Activated CD4-positive, alpha-beta memory T cell treated with anti-CD3 and anti-CD28 coated beads, Interleukin-2, amount 10 ng/mL, durations not matched to agents 7 days and 5 days (primary cell): ENCODE data around the gene DYNC2H1. TPM values are rescaled to one million over a fixed set of nuclear protein-coding genes. Genes with fewer than 3 reads are reported as not detected.

Experiments used
- CTCF ChIA-PET: fragments of 350-600 bp; sonication (Branson Sonifier 250); formaldehyde crosslinking; loops from one replicate; lab custom pipeline; 2021; ENCODE audit warnings: antibody characterized with exemption, inconsistent platforms; lab: Charles Lee
- POLR2A ChIA-PET: fragments of 350-600 bp; sonication (Branson Sonifier 250); formaldehyde crosslinking; loops from one replicate; lab custom pipeline; 2021; ENCODE audit warnings: antibody characterized with exemption; lab: Charles Lee
- DNase-seq: peaks from one replicate; pipeline ENCODE4 v3.0.0-alpha.2; 2020
- H3K27ac Mint-ChIP-seq: one replicate; pipeline ENCODE4 v1.8.0; 2021; ENCODE audit warnings: mild to moderate bottlenecking, mixed read lengths
- H3K27me3 Mint-ChIP-seq: one replicate; pipeline ENCODE4 v1.8.0; 2021; ENCODE audit warnings: mixed read lengths
- H3K36me3 Mint-ChIP-seq: one replicate; pipeline ENCODE4 v1.8.0; 2021; ENCODE audit warnings: low read depth, mixed read lengths
- H3K4me1 Mint-ChIP-seq: one replicate; pipeline ENCODE4 v1.8.0; 2021; ENCODE audit warnings: mixed read lengths
- H3K4me3 Mint-ChIP-seq: one replicate; pipeline ENCODE4 v1.8.0; 2021; ENCODE audit warnings: mild to moderate bottlenecking, mixed read lengths
- H3K9me3 Mint-ChIP-seq: one replicate; pipeline ENCODE4 v1.8.0; 2021; ENCODE audit warnings: mixed read lengths
- total RNA-seq, 2 experiments: library from RNA; stranded (reverse); gene quantifications; one replicate each; pipeline ENCODE4 v1.2.3, GENCODE V29; 2021

The DYNC2H1 gene
- total RNA-seq, 2 experiments from 2014 or later, result 3.0 to 3.1 TPM

DNA sequence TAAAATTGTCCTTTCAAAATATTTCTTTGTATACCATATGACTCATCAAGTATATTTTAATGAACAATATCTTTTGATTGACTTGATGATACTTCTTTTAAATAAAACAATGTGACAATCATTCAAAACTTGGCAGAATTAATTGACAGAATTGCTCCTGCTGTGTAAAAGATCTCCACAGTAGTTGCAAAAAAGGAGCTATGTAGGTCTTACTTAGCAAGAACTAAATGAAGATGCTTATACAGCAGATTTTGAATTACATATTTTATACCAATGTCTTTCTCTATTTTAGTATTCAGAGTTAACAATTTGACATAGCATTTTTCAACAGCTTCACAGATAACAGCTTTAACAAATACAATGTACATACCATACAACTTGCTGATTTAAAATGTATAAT is 144.9 kb downstream of the DYNC2H1 start:
- POLR2A ChIA-PET, result no interaction called here
- Mint-ChIP-seq H3K9me3 (no peaks in the 10 kb centered on the region), H3K27me3 (no peaks in the 10 kb centered on the region), H3K4me1 (no peaks in the 10 kb centered on the region), H3K27ac (no peak overlapping the region), H3K4me3 (no peak overlapping the region), H3K36me3 (no peaks in the 10 kb centered on the region)
- no peak for DNase-seq
- CTCF ChIA-PET, result no interaction called here

DNA sequence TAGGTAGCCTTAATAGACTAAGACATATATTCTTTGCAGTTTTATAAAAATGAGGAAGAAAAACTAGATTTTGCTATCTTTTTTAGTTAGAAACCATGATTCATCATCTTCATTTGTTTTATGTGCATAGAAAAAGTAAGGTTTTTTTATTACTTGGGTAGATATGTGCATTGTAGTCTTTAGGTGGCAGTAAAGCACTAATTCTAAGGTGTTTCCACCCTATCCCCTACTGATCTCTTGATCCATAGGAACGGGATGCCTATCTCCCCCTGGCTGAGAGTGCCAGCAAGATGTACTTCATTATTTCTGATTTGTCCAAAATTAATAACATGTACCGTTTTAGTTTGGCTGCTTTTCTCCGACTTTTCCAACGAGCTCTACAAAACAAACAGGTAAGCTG is 148.1 kb downstream of the DYNC2H1 start:
- H3K27me3 Mint-ChIP-seq, result no peaks in the 10 kb centered on the region
- no peaks in the 10 kb centered on the region for H3K36me3 Mint-ChIP-seq
- POLR2A ChIA-PET, result no interaction called here
- H3K4me3 Mint-ChIP-seq, result no peak overlapping the region
- CTCF ChIA-PET, result interaction anchor here (1.6 kb wide), 1 partner anchor 12 kb away, joined by 5 read pairs; no protein-coding TSS in a partner anchor
- no peaks in the 10 kb centered on the region for H3K4me1 Mint-ChIP-seq
- no peak overlapping the region for H3K27ac Mint-ChIP-seq
- DNase-seq, result no peak
- no peaks in the 10 kb centered on the region for H3K9me3 Mint-ChIP-seq

DNA sequence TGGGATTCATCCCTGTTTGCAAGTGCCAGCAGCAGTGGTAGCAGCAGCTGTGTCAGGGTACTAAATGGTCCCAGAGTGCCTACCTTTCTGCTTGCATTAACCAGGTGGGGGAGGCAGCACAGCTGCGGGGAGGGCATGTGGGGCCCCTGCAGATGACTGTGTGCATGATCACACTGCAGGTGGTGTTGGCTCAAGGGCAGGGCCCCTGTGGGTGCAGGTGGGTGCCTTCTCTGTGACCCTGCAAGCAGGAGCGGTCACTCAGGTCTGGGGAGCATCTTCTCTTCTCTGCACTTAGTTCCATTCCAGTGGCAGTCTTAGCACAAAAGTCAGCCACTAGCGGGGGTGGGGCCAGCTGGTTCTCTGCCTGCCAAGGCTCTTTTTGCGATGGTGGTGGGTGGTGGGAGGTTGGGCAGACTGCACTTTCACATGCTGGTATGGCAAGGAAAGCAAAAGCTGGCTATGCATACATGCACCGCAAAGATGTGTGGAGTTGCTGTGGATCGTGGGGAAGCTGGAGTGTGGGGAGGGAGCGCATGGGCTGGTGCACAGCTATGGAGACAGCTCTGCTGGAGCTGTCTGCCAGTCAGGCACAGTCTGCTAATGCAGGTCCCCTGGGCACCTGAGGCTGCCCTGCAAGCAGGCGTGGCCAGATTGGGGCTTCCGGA is 157.1 kb downstream of the DYNC2H1 start:
- ChIA-PET CTCF (no interaction called here), POLR2A (no interaction called here)
- DNase-seq, result no peak
- H3K4me3 Mint-ChIP-seq, result no peak overlapping the region
- H3K36me3 Mint-ChIP-seq, result no peaks in the 10 kb centered on the region
- H3K27me3 Mint-ChIP-seq, result no peaks in the 10 kb centered on the region
- H3K9me3 Mint-ChIP-seq, result no peaks in the 10 kb centered on the region
- no peak overlapping the region for H3K27ac Mint-ChIP-seq
- no peaks in the 10 kb centered on the region for H3K4me1 Mint-ChIP-seq

DNA sequence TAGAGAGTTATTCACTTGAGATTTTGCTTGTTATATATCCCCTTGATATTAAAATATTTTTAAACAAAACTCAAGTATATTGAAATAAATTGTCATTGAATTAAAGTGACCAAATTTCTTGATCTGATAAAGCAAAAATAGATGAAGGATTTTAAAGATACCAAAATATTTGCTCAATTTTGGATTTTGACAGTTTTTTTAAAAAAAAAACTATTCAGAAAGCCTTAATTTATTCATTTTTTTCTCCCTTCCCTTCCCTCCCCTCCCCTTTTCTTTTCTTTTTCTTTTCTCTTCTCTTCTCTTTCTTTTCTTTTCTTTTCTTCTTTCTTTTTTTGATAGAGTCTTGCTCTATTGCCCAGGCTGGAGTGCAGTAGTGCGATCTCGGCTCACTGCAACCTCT is 163.7 kb downstream of the DYNC2H1 start:
- Mint-ChIP-seq H3K36me3 (no peaks in the 10 kb centered on the region), H3K9me3 (no peaks in the 10 kb centered on the region), H3K4me1 (no peaks in the 10 kb centered on the region), H3K4me3 (no peak overlapping the region), H3K27ac (no peak overlapping the region), H3K27me3 (no peaks in the 10 kb centered on the region)
- POLR2A ChIA-PET, result no interaction called here
- CTCF ChIA-PET, result no interaction called here
- no peak for DNase-seq

DNA sequence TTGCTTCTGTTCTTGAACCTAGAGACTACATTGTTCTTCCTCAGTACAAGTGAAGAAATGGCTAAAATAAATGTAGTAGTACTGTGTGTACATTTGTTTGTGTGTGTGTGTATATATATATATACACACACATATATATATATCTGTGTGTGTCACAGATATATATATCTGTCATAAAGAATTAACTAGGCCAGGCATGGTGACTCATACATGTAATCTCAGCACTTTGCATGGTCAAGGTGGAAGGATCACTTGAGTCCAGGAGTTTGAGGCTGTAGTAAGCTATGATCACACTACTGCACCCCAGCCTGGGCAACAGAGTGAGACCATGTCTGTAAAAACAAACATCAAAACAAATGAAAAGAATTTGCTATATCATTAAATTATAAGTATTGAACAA is 164.8 kb downstream of the DYNC2H1 start:
- H3K27me3 Mint-ChIP-seq, result no peaks in the 10 kb centered on the region
- H3K4me1 Mint-ChIP-seq, result no peaks in the 10 kb centered on the region
- no peaks in the 10 kb centered on the region for H3K36me3 Mint-ChIP-seq
- CTCF ChIA-PET, result no interaction called here
- no peak overlapping the region for H3K4me3 Mint-ChIP-seq
- H3K27ac Mint-ChIP-seq, result no peak overlapping the region
- DNase-seq, result no peak
- POLR2A ChIA-PET, result no interaction called here
- no peaks in the 10 kb centered on the region for H3K9me3 Mint-ChIP-seq

GRCh38 chr11:103279821-103280220 is 170.6 kb downstream of the DYNC2H1 start:
- Mint-ChIP-seq H3K36me3 (no peaks in the 10 kb centered on the region), H3K4me1 (no peaks in the 10 kb centered on the region)

DNA sequence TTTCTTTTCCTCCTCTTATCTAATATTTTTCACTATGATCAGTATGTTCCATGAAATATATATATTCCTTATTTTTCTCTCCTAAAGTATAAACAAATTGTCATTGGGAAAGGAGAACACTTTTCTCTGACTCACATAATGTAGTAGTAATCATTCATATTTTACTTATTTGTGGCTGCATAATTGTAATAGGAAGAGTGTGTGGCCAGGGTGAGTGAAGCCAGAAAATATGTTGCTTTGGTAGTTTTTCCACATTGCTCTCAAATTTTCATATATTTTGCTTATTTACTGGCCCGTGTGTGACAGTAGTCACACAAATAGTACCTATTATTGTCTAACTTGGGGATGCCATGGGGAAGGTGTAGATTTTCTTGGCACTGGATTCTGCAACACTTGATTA is 172.1 kb downstream of the DYNC2H1 start:
- no peaks in the 10 kb centered on the region for H3K27me3 Mint-ChIP-seq
- ChIA-PET POLR2A (no interaction called here), CTCF (no interaction called here)

More at GRCh38 chr11:103279821-103280220, 170.6 kb downstream of the DYNC2H1 start:
- Mint-ChIP-seq H3K27ac (no peak overlapping the region), H3K4me3 (no peak overlapping the region), H3K27me3 (no peaks in the 10 kb centered on the region), H3K9me3 (no peaks in the 10 kb centered on the region)
- DNase-seq, result no peak
- POLR2A ChIA-PET, result no interaction called here
- CTCF ChIA-PET, result no interaction called here

DNA sequence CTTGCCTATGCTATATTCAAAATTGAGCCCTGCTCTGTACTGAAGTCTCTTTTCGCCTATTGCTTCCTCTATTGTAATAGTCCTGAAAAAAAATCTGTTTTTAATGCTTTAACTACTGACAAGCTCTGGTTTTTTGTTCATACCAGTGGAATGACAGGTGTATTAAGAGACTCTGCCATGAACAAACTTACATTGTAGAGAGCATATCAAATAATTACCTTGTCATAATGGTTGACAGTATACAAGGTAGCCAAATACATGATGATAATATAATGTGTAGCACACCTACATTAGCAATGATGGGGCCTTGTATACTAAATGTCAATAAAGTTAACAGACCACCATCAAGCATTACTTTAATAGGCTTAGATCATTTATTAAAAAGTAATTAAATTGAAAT is 175.0 kb downstream of the DYNC2H1 start:
- ChIA-PET CTCF (no interaction called here), POLR2A (no interaction called here)
- H3K36me3 Mint-ChIP-seq, result no peaks in the 10 kb centered on the region
- H3K4me3 Mint-ChIP-seq, result no peak overlapping the region
- H3K27ac Mint-ChIP-seq, result no peak overlapping the region
- DNase-seq, result no peak
- no peaks in the 10 kb centered on the region for H3K27me3 Mint-ChIP-seq
- H3K9me3 Mint-ChIP-seq, result no peaks in the 10 kb centered on the region
- no peaks in the 10 kb centered on the region for H3K4me1 Mint-ChIP-seq

More for the DNA sequence above, 172.1 kb downstream of the DYNC2H1 start:
- Mint-ChIP-seq H3K4me3 (no peak overlapping the region), H3K27ac (no peak overlapping the region), H3K36me3 (no peaks in the 10 kb centered on the region), H3K4me1 (no peaks in the 10 kb centered on the region), H3K9me3 (no peaks in the 10 kb centered on the region)
- DNase-seq, result no peak

- DNase-seq, result no peak
- Mint-ChIP-seq H3K27ac (no peak overlapping the region), H3K36me3 (peaks cover 5% of the 10 kb centered on the region), H3K4me3 (no peak overlapping the region), H3K9me3 (peaks cover 20% of the 10 kb centered on the region), H3K27me3 (no peaks in the 10 kb centered on the region), H3K4me1 (no peaks in the 10 kb centered on the region)
- POLR2A ChIA-PET, result no interaction called here
- CTCF ChIA-PET, result no interaction called here
These were observed 185.3 kb downstream of the DYNC2H1 start for GRCh38 chr11:103294516-103294915.

DNA sequence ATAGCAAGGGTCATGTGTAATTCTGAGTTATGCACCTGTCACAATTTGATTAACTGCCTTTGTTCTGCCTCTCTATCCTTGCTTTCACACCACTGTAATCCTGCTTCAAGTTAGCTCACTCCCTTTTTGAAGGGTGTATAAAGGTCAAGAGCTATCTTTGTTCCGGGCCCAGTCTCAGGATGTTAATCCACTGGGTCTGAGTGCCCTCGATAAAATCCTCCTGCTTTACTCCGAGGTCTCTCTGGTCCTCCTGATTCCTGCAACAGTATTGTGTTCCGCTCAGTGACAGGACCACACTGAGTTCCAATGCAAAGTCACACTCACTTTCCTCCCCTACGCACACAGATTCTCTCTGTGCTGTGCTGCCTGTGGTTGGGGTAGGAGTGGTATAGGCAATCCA is 186.5 kb downstream of the DYNC2H1 start:
- no peak for DNase-seq
- Mint-ChIP-seq H3K4me3 (no peak overlapping the region), H3K27ac (no peak overlapping the region), H3K36me3 (peaks cover 5% of the 10 kb centered on the region), H3K9me3 (peaks cover 20% of the 10 kb centered on the region), H3K4me1 (no peaks in the 10 kb centered on the region), H3K27me3 (no peaks in the 10 kb centered on the region)
- CTCF ChIA-PET, result no interaction called here
- POLR2A ChIA-PET, result no interaction called here

DNA sequence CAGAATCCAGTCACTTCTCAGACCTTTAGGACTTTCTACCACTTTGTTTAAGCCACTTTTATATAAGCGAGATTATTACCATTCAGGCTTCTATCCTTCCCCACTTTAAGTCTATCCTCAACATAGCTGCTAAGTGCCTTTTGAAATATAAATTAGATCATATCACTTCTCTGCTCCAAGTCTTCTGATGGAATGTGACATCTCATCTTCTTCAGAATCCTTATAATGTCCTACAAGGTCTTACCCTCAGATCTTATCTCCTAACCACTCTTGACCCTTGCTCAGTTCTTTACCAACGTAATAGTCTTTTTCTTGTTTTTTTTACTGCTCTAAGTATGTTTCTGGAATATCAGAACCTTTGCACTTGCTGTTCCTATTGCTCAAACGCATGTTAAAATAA is 188.7 kb downstream of the DYNC2H1 start:
- no peaks in the 10 kb centered on the region for H3K4me1 Mint-ChIP-seq
- no peak overlapping the region for H3K4me3 Mint-ChIP-seq
- peaks cover 5% of the 10 kb centered on the region for H3K36me3 Mint-ChIP-seq
- CTCF ChIA-PET, result no interaction called here
- peaks cover 20% of the 10 kb centered on the region for H3K9me3 Mint-ChIP-seq
- DNase-seq, result no peak
- H3K27me3 Mint-ChIP-seq, result no peaks in the 10 kb centered on the region
- H3K27ac Mint-ChIP-seq, result no peak overlapping the region
- POLR2A ChIA-PET, result no interaction called here

DNA sequence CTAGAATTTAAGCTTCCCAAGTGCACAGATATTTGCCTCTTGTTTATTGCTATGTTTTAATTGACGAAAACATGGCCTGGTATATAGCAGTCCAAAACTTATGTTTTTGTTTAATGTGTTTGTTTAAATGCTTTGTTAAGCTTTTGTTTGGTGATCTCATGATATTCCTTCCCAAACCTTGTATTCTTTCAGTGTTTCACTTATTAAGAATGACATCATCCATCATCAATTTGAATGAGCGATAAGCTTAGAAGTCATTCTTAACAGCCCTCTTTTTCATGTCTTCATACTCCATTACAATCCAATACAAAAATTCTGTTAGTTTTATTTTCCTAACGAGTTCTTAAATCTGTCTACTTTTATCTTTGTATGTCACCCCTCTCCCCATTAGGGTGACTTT is 206.0 kb downstream of the DYNC2H1 start:
- H3K4me3 Mint-ChIP-seq, result no peak overlapping the region
- H3K27me3 Mint-ChIP-seq, result no peaks in the 10 kb centered on the region
- ChIA-PET CTCF (interaction anchor here (1.5 kb wide), 1 partner anchor 10 kb away, joined by 3 read pairs; no protein-coding TSS in a partner anchor), POLR2A (no interaction called here)
- DNase-seq, result no peak
- H3K36me3 Mint-ChIP-seq, result no peaks in the 10 kb centered on the region
- H3K4me1 Mint-ChIP-seq, result no peaks in the 10 kb centered on the region
- H3K9me3 Mint-ChIP-seq, result no peaks in the 10 kb centered on the region
- no peak overlapping the region for H3K27ac Mint-ChIP-seq

GRCh38 chr11:103317118-103317517 is 207.9 kb downstream of the DYNC2H1 start:
- no peaks in the 10 kb centered on the region for H3K27me3 Mint-ChIP-seq
- CTCF ChIA-PET, result no interaction called here
- no peaks in the 10 kb centered on the region for H3K36me3 Mint-ChIP-seq
- no peaks in the 10 kb centered on the region for H3K9me3 Mint-ChIP-seq
- no peak overlapping the region for H3K4me3 Mint-ChIP-seq
- no peak overlapping the region for H3K27ac Mint-ChIP-seq
- POLR2A ChIA-PET, result no interaction called here
- DNase-seq, result no peak
- H3K4me1 Mint-ChIP-seq, result no peaks in the 10 kb centered on the region

- Mint-ChIP-seq H3K27me3 (no peaks in the 10 kb centered on the region), H3K9me3 (no peaks in the 10 kb centered on the region), H3K4me3 (no peak overlapping the region), H3K4me1 (peaks cover 7% of the 10 kb centered on the region), H3K36me3 (no peaks in the 10 kb centered on the region), H3K27ac (no peak overlapping the region)
- ChIA-PET CTCF (interaction anchor here (1.2 kb wide), 1 partner anchor 214 kb away, joined by 3 read pairs; the partner anchor contains the start of gene DYNC2H1), POLR2A (no interaction called here)
- no peak for DNase-seq
These were observed 213.6 kb downstream of the DYNC2H1 start for GRCh38 chr11:103322821-103323220.
